Erythroblast (primary cell): ENCODE data around the gene EIF4B.

Source experiments
- DNase-seq, 2 experiments: peaks; one replicate each; lab custom pipeline; 2025; lab: John Stamatoyannopoulos, UW
- GATA1 ChIP-seq: IDR thresholded peaks from 2 replicates; pipeline ENCODE4 v1.6.1; 2011; ENCODE audit warnings: low read depth, mild to moderate bottlenecking, control low read depth, low read length, moderate library complexity
- POLR2A ChIP-seq: IDR thresholded peaks from 2 replicates; pipeline ENCODE4 v1.6.1; 2011; ENCODE audit warnings: mild to moderate bottlenecking, low read length

The EIF4B gene

GRCh38 chr12:53062977-53063707 is 56.9 kb downstream of the EIF4B start:
- TF ChIP-seq POLR2A (no peak), GATA1 (no peak)
- no peak for DNase-seq

- TF ChIP-seq POLR2A (no peak), GATA1 (no peak)
- no peak for DNase-seq
Measured at GRCh38 chr12:53063708-53064612, 57.7 kb downstream of the EIF4B start.

- TF ChIP-seq POLR2A (no peak), GATA1 (no peak)
- no peak for DNase-seq
Measured at GRCh38 chr12:53064613-53065436, 58.6 kb downstream of the EIF4B start.

DNA sequence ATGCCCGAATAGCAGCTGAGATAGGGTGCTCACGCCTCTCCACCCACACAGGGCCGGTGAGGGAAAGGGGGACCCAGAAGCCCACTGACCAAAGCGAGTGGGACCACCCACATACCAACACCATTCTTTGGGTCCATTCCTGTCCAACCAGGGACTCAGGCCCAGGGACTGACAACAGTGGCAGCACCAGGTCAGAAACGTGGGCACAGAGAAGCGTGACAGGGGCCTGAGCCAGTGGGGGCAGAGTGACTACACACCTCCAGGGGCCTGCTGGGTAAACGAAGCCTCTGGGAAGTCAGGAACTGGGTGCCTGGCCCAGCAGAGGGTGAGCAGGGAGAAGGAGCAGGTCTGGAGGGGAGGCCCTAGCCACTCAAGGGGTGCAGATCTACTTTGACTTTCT is 59.2 kb downstream of the EIF4B start:
- TF ChIP-seq GATA1 (no peak), POLR2A (no peak)
- DNase-seq, result no peak

DNA sequence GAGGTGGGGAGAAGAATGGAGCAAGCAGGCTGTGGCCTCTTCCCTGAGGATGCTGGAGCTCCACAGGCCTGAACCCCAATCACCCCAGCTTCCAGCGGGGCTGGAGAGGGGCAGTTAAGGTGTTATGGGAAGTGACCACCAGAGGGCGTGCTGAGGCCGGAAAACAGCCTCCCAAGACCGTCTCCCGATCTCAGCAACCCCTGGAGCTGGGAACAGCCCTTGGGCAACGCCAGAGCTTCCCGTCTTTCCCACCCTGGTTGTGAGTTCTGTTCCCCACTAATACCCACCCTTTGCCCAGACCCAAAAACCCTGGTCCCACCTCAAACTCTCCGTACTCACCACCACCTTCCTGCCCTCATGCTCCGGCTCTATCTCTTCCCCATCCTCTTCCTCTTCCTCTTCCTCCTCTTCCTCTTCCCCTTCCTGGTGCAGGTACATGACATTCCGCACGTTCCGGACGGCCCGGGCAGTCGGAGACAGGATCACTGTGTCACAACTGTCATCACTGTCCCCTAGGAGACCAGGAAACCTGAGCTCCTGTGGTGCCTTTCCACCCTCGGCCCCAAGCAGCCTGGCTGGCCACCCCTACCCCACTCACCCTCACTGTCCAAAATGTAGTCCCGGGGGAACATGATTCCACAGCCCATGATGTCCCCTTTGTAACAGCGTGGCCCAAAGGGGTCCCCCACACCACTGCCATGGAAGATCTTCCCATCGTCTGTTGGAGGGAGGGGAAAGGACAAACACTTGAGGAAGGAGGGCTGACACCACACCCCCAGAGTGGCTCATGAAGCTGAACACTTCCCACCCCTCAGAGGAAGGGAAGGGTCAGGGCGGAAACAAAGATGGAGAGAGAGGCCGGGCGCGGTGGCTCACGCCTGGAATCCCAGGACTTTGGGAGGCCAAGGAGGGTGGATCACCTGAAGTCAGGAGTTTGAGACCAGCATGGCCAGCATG is 60.0 kb downstream of the EIF4B start:
- peak; percentile 64 to 87 for DNase-seq
- TF ChIP-seq POLR2A (no peak), GATA1 (no peak)

GRCh38 chr12:53067074-53067992 is 61.1 kb downstream of the EIF4B start:
- no peak for DNase-seq
- TF ChIP-seq POLR2A (no peak), GATA1 (no peak)

DNA sequence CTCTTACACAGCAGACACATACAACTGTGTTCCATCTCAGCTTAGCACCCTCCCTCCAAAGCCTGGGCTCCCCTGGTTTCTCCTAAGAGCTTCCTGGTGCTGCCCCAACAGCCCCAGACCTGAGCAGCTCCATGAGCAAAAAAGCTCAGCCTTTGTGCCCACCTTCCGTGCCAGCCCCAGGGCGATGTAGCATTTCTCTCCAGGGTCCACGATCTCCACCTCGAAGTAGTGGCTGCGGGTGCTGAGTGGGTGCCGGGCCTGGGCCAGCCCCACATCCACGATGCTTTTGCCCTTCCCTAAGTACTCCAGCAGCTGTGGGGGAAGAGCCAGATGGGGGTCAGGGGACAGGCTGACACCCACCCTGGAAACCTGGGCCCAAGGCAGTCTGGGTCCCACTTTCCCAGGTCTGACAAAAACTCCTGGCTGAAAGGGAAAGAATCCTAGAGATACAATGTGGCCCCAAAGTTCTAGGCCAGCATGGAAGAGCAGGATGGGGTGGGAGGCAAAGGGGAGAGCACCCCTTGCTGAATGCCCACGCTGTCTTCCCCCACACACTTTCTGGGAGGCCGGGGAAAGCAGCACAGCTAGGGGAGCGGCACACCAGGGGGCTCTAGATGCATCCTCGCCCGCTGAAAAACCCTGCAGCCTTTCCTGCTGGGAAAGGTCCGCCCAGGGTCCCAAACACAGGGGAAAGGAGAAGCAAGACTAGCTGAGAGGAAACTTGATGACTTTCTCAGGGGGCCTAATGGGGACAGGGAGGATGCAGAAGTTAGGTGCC is 61.9 kb downstream of the EIF4B start:
- no peak for DNase-seq
- TF ChIP-seq GATA1, result no peak
- no peak for TF ChIP-seq POLR2A

DNA sequence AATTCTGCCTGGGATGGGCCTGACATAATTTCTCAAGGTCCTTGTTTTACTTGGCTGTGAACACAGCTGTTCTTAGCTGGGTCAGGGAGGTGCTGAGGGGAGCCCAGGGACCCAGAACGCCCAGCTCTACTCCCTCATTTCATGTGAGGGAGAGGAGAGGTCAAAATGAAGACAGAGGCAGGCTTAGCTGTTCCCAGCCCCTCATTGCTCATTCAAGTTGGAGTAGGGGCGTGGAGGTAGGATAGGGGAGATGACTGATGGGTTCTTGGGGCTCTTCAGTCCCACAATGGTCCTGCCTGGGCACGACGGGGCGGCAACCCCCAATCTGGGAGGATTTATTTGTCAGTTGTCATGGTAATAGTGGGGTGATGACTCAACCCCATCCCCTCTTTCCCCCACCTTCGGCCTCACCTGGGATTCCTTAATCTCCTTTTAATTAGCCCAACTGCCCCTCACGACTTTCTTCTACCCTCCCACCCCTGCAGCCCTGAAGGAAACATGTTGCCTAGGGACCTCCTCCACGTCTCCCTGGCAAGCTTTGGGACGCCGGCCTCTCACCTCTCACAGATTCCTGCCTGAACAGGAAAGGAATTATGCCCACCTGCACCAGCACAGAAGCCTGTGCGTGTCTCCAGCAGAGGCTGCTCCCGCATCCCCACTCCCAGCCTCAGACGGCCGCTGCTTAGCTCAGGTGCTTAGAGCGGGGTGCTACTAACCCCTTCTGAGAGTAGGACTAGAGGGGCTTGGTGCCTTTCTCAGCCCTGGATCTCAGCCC is 62.7 kb downstream of the EIF4B start:
- TF ChIP-seq POLR2A (no peak), GATA1 (no peak)
- no peak for DNase-seq

- DNase-seq, result no peak
- TF ChIP-seq POLR2A, result no peak
- TF ChIP-seq GATA1, result no peak
Measured at GRCh38 chr12:53069621-53070410, 63.6 kb downstream of the EIF4B start.
